Loucy (cell line): ENCODE measurements around the gene ZNF804A.

Experiments used
- H2AFZ ChIP-seq: fragments of 200-600 bp; sonication (generic); 2 replicates; pipeline ENCODE4 v1.6.0; 2016; ENCODE audit warnings: antibody characterized with exemption, mild to moderate bottlenecking, low read length, moderate library complexity
- H3F3A ChIP-seq: fragments of 200-600 bp; 2 replicates; pipeline ENCODE4 v1.6.0; 2016; ENCODE audit warnings: antibody characterized with exemption, low read depth, mild to moderate bottlenecking
- H3K27me3 ChIP-seq: fragments of 200-600 bp; sonication (generic); 2 replicates; pipeline ENCODE4 v1.6.1; 2014; ENCODE audit warnings: low read length, mild to moderate bottlenecking; ENCODE audit not compliant: insufficient read depth, poor library complexity, severe bottlenecking
- H3K36me3 ChIP-seq: fragments of 200-600 bp; sonication (generic); 2 replicates; pipeline ENCODE4 v1.6.1; 2016; ENCODE audit warnings: low read length; ENCODE audit not compliant: insufficient read depth
- H3K4me1 ChIP-seq: fragments of 200-600 bp; sonication (generic); 2 replicates; pipeline ENCODE4 v1.5.1; 2014; ENCODE audit warnings: low read length, mild to moderate bottlenecking; ENCODE audit not compliant: insufficient read depth, poor library complexity, severe bottlenecking
- H3K4me2 ChIP-seq: fragments of 200-600 bp; sonication (generic); 2 replicates; pipeline ENCODE4 v1.6.0; 2014; ENCODE audit warnings: antibody characterized with exemption, low read length, low read depth, mild to moderate bottlenecking; ENCODE audit not compliant: poor library complexity, severe bottlenecking
- H3K4me3 ChIP-seq: fragments of 200-600 bp; sonication (generic); 2 replicates; pipeline ENCODE4 v1.5.1; 2014; ENCODE audit warnings: low read length, mild to moderate bottlenecking, mixed read lengths; ENCODE audit not compliant: poor library complexity, severe bottlenecking
- H3K79me2 ChIP-seq: fragments of 200-600 bp; sonication (generic); 2 replicates; pipeline ENCODE4 v1.6.1; 2014; ENCODE audit warnings: low read length; ENCODE audit not compliant: insufficient read depth
- H3K9ac ChIP-seq: fragments of 200-600 bp; sonication (generic); 2 replicates; pipeline ENCODE4 v1.6.0; 2014; ENCODE audit warnings: mild to moderate bottlenecking, low read depth, low read length, moderate library complexity; ENCODE audit not compliant: poor library complexity, severe bottlenecking
- H3K9me2 ChIP-seq: fragments of 200-600 bp; sonication (generic); replicated peaks from 2 replicates; pipeline ENCODE4 v1.6.1; 2016; ENCODE audit warnings: low read depth, low read length, mixed read lengths
- H3K9me3 ChIP-seq: fragments of 200-600 bp; sonication (generic); 2 replicates; pipeline ENCODE4 v1.6.1; 2014; ENCODE audit warnings: mild to moderate bottlenecking, antibody characterized with exemption, low read length, low read depth; ENCODE audit not compliant: insufficient read depth
- H4K20me1 ChIP-seq: fragments of 200-600 bp; sonication (generic); 2 replicates; pipeline ENCODE4 v1.6.0; 2014; ENCODE audit warnings: antibody characterized with exemption, low read length, mild to moderate bottlenecking; ENCODE audit not compliant: insufficient read depth, poor library complexity, severe bottlenecking
- EZH2phosphoT487 ChIP-seq: fragments of 200-600 bp; IDR thresholded peaks from 2 replicates; pipeline ENCODE4 v1.6.1; 2018; ENCODE audit warnings: antibody characterized with exemption, mild to moderate bottlenecking, moderate library complexity, borderline replicate concordance
- TF ChIP-seq, protein P1 (sequence below): fragments of 200-600 bp; sonication (generic); conservative IDR thresholded peaks from 2 replicates; pipeline ENCODE4 v1.5.1; 2014; ENCODE audit warnings: mild to moderate bottlenecking, antibody characterized with exemption, low read length

ZNF804A gene

DNA sequence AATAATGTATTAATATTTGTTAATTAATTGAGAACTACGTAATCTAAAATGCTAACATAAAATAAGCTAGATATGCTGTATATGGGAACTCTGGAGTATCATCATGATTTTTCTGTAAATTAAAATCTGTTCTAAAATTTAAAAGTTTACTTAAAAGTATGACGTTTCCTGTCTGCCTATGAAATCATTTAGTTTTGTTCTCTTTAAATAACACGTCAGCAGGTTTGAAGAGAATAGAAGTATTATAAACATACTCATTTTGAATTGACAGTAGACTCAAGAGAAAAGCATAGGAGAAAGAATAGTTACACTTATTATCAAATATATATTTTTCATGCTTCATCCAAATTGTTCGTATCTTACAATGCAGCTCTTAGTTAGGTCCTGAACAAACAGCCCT, 19.1 kb upstream of the ZNF804A start:
- H3K9ac ChIP-seq: no peak overlapping the region
- no peaks in the 10 kb centered on the region for H3K9me3 ChIP-seq
- no peaks in the 10 kb centered on the region for H3F3A ChIP-seq
- H2AFZ ChIP-seq: no peak overlapping the region
- no peaks in the 10 kb centered on the region for H3K4me1 ChIP-seq
- no peaks in the 10 kb centered on the region; the same call in 1 of the 2 replicates for H3K9me2 ChIP-seq
- H3K79me2 ChIP-seq: no peaks in the 10 kb centered on the region
- H3K4me2 ChIP-seq: no peak overlapping the region
- no peak overlapping the region for H3K4me3 ChIP-seq
- no peaks in the 10 kb centered on the region for H3K27me3 ChIP-seq
- no peaks in the 10 kb centered on the region for H4K20me1 ChIP-seq
- TF ChIP-seq EZH2phosphoT487: no peak
- TF ChIP-seq, protein P1, sequence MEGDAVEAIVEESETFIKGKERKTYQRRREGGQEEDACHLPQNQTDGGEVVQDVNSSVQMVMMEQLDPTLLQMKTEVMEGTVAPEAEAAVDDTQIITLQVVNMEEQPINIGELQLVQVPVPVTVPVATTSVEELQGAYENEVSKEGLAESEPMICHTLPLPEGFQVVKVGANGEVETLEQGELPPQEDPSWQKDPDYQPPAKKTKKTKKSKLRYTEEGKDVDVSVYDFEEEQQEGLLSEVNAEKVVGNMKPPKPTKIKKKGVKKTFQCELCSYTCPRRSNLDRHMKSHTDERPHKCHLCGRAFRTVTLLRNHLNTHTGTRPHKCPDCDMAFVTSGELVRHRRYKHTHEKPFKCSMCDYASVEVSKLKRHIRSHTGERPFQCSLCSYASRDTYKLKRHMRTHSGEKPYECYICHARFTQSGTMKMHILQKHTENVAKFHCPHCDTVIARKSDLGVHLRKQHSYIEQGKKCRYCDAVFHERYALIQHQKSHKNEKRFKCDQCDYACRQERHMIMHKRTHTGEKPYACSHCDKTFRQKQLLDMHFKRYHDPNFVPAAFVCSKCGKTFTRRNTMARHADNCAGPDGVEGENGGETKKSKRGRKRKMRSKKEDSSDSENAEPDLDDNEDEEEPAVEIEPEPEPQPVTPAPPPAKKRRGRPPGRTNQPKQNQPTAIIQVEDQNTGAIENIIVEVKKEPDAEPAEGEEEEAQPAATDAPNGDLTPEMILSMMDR: no peak
- H3K36me3 ChIP-seq: no peaks in the 10 kb centered on the region

DNA sequence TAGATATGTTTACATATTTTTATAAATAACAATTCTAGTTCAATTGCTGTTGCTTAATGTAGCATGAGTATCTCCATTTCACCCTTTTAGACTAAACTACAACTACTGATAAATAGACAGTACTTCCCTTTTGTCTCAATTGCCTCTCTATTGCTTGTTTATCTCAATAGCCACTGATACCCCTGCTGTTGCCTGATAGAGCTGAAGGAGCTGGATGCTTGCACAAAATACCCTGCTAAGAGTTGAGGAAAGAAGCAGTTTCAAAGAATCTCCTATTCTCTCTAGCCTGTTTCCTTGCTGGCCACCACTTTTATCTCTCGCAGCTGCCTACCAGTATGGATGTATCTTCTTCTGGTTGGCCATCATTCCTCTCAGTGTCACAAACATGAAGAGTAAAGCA, 16.9 kb upstream of the ZNF804A start:
- H3K9me2 ChIP-seq: no peaks in the 10 kb centered on the region; the same call in 1 of the 2 replicates
- no peaks in the 10 kb centered on the region for H3K27me3 ChIP-seq
- no peaks in the 10 kb centered on the region for H3K36me3 ChIP-seq
- H2AFZ ChIP-seq: no peak overlapping the region
- H3K9ac ChIP-seq: no peak overlapping the region
- H3K79me2 ChIP-seq: no peaks in the 10 kb centered on the region
- no peak for TF ChIP-seq EZH2phosphoT487
- TF ChIP-seq, protein P1: no peak
- H3K9me3 ChIP-seq: no peaks in the 10 kb centered on the region
- no peaks in the 10 kb centered on the region for H4K20me1 ChIP-seq
- no peaks in the 10 kb centered on the region for H3F3A ChIP-seq
- H3K4me3 ChIP-seq: no peak overlapping the region
- H3K4me2 ChIP-seq: no peak overlapping the region
- H3K4me1 ChIP-seq: no peaks in the 10 kb centered on the region

DNA sequence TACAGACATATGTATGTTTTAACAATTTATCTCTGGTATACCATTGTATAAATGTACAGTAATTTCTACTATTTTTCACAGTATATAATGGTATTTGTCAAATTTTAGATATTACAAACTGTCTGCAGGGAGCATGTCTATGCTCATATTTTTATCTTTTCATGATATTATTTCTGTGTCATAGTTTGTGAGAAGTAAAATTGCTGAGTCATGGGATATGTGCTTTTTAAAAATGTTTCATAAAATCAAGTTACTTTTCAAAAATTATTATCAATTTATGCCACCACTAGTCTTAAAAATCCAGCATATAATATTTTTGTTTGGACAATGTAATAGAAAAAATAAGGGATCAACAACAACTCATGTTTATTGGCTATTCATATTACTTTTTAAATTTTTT, 9.1 kb upstream of the ZNF804A start:
- no peak overlapping the region for H3K9ac ChIP-seq
- no peak overlapping the region for H3K4me2 ChIP-seq
- no peak overlapping the region for H2AFZ ChIP-seq
- no peaks in the 10 kb centered on the region for H3K9me3 ChIP-seq
- no peaks in the 10 kb centered on the region for H3K79me2 ChIP-seq
- no peak overlapping the region for H3K4me3 ChIP-seq
- TF ChIP-seq EZH2phosphoT487: no peak
- TF ChIP-seq, protein P1: no peak
- no peaks in the 10 kb centered on the region for H3F3A ChIP-seq
- H3K36me3 ChIP-seq: no peaks in the 10 kb centered on the region
- no peaks in the 10 kb centered on the region for H3K9me2 ChIP-seq
- H4K20me1 ChIP-seq: no peaks in the 10 kb centered on the region
- no peaks in the 10 kb centered on the region for H3K4me1 ChIP-seq
- H3K27me3 ChIP-seq: no peaks in the 10 kb centered on the region
